ENCODE results near the gene PTPRD. TPM values are rescaled to one million over a fixed set of nuclear protein-coding genes. Genes with fewer than 3 reads are reported as not detected.

The PTPRD gene
- total and polyA plus RNA-seq, 2 of the 4 experiments (the other 2 are of a cell fraction): 0.07 to 0.18 TPM

GRCh38 chr9:9108641-9109040 lies 1504.2 kb downstream of the PTPRD start:
- dilution Hi-C loops (cut with HindIII; ENCODE audit: low sequenced_read_pairs, unreplicated experiment) (no loop called here), in situ Hi-C loops (cut with MboI; ENCODE audit: low sequenced_read_pairs) (no loop called here), intact Hi-C loops (cut with micrococcal nuclease) (no loop called here)
- Histone ChIP-seq H2BK20ac (ENCODE audit: low read depth, low read length) (no peak overlapping the region), H3K23ac (ENCODE audit: low read depth, low read length) (no peak overlapping the region), H2AK5ac (ENCODE audit: low read depth, low read length) (no peak overlapping the region), H2BK15ac (ENCODE audit: low read depth, low read length) (no peak overlapping the region), H3K14ac (replicated peaks; ENCODE audit: low read depth, low read length) (no peak overlapping the region), H3K18ac (ENCODE audit: low read depth, low read length) (no peak overlapping the region), H4K91ac (ENCODE audit: insufficient read depth, low read depth, low read length) (no peak overlapping the region), H4K8ac (ENCODE audit: low read depth in 2 of 2, low read length in 2 of 2) (no peak overlapping the region), H4K5ac (ENCODE audit: low read depth, low read length) (no peak overlapping the region), H3K79me1 (ENCODE audit: low read depth in 1 of 2, low read length in 2 of 2) (no peaks in the 10 kb centered on the region), H3K56ac (ENCODE audit: extremely low read depth, insufficient read depth, low read length) (no peak overlapping the region), H2BK120ac (ENCODE audit: low read depth, low read length) (no peak overlapping the region), H4K20me1 (ENCODE audit: insufficient read depth, low read length) (no peaks in the 10 kb centered on the region), H3K9ac (ENCODE audit: low read depth, low read length) (no peak overlapping the region), H3K27ac (ENCODE audit: insufficient read depth, low read length) (no peak overlapping the region), H3K4me1 (ENCODE audit: control insufficient read depth, insufficient read depth, low read length) (no peaks in the 10 kb centered on the region), H3K9me3 (ENCODE audit: control insufficient read depth, insufficient read depth, low read length) (peaks cover 2% of the 10 kb centered on the region), H2AFZ (replicated peaks; ENCODE audit: low read length, poor library complexity) (no peak overlapping the region), H3K4ac (ENCODE audit: low read depth, low read length) (no peak overlapping the region), H2BK5ac (ENCODE audit: low read depth, low read length, poor library complexity, severe bottlenecking) (no peak overlapping the region), H3K4me2 (ENCODE audit: low read depth, low read length) (no peak overlapping the region), H3K9me1 (ENCODE audit: insufficient read depth, low read length) (no peaks in the 10 kb centered on the region), H3K4me3 (ENCODE audit: insufficient read depth, low read depth, low read length) (no peak overlapping the region), H2AK9ac (replicated peaks; ENCODE audit: low read depth, low read length, poor library complexity) (no peak overlapping the region), H3K36me3 (ENCODE audit: control insufficient read depth, insufficient read depth, low read length) (no peaks in the 10 kb centered on the region), H3K27me3 (ENCODE audit: control insufficient read depth, insufficient read depth, low read length) (no peaks in the 10 kb centered on the region)
- DNase-seq (no peak), ATAC-seq (ENCODE audit: low read depth) (no peak)
- BruUV-seq (replicated peaks): no TSS peak
- POLR2A ChIA-PET (ENCODE audit: unreplicated experiment): no interaction called here
- WGBS, 2 experiments (ENCODE audit: extremely low coverage in 2 of 2, insufficient read length in 1 of 2): 20% methylated on average over 1 of the region's 3 CpGs; no CpG with 5 or more reads in 1 of the 2 experiments
- CTCF ChIA-PET: no interaction called here
- no peak for TF ChIP-seq MAFK (IDR thresholded peaks at IDR 0.05; ENCODE audit: low read depth, low read length)
- no peak for TF ChIP-seq MAZ (IDR thresholded peaks at IDR 0.05; ENCODE audit: borderline replicate concordance, low read depth, low read length)
- no peak for TF ChIP-seq BHLHE40 (IDR thresholded peaks at IDR 0.05; ENCODE audit: low read depth, low read length)
- TF ChIP-seq RAD21 (IDR thresholded peaks at IDR 0.05; ENCODE audit: low read length): no peak
- no peak for TF ChIP-seq USF2 (IDR thresholded peaks at IDR 0.05; ENCODE audit: low read depth, low read length)
- no peak for TF ChIP-seq SMC3 (IDR thresholded peaks at IDR 0.05; ENCODE audit: low read depth, low read length)
